DND-41 (cell line): Measurements from ENCODE around the gene PAQR4.

Experiments used
- ATAC-seq: fragments of 200-7000 bp; cut with Tn5 transposase; 3 replicates; pipeline ENCODE4 v1.9.1; 2021; ENCODE audit warnings: low read depth; ENCODE audit not compliant: insufficient read depth
- DNase-seq: peaks from one replicate; pipeline ENCODE4 v3.0.0-alpha.2; 2020
- H2AFZ ChIP-seq: 2 replicates; pipeline ENCODE4 v1.6.0; 2012; ENCODE audit warnings: low read depth, low read length
- H3K27ac ChIP-seq: 2 replicates; pipeline ENCODE4 v1.5.1; 2012; ENCODE audit warnings: low read length, inconsistent platforms
- H3K27me3 ChIP-seq: fragments of 200-600 bp; sonication (generic); 2 replicates; pipeline ENCODE4 v1.6.0; 2012; ENCODE audit warnings: low read length, mild to moderate bottlenecking, inconsistent platforms; ENCODE audit not compliant: insufficient read depth, poor library complexity
- H3K36me3 ChIP-seq: 2 replicates; pipeline ENCODE4 v1.5.1; 2012; ENCODE audit warnings: low read length, inconsistent platforms; ENCODE audit not compliant: insufficient read depth
- H3K4me1 ChIP-seq: 2 replicates; pipeline ENCODE4 v1.5.1; 2012; ENCODE audit warnings: mild to moderate bottlenecking, low read length; ENCODE audit not compliant: insufficient read depth
- H3K4me2 ChIP-seq: 2 replicates; pipeline ENCODE4 v1.6.0; 2012; ENCODE audit warnings: mild to moderate bottlenecking, moderate library complexity, low read length, inconsistent platforms; ENCODE audit not compliant: insufficient read depth
- H3K4me3 ChIP-seq, 2 experiments: fragments of 200-600 bp in 1 of 2; shearing (Covaris generic) in 1 of 2; 2 replicates each; pipeline ENCODE4 v1.5.1; 2012 to 2016; ENCODE audit warnings: inconsistent platforms in 2 of 2, low read length in 2 of 2, mild to moderate bottlenecking in 2 of 2, low read depth in 1 of 2, moderate library complexity in 1 of 2
- H3K79me2 ChIP-seq: 2 replicates; pipeline ENCODE4 v1.6.0; 2012; ENCODE audit warnings: low read length, inconsistent platforms; ENCODE audit not compliant: insufficient read depth
- H3K9ac ChIP-seq: 2 replicates; pipeline ENCODE4 v1.6.0; 2012; ENCODE audit warnings: low read depth, mild to moderate bottlenecking, inconsistent platforms, low read length, moderate library complexity
- H3K9me3 ChIP-seq: 2 replicates; pipeline ENCODE4 v1.5.1; 2012; ENCODE audit warnings: low read length, moderate library complexity, mild to moderate bottlenecking, inconsistent platforms; ENCODE audit not compliant: insufficient read depth, severe bottlenecking
- H4K20me1 ChIP-seq: 2 replicates; pipeline ENCODE4 v1.6.0; 2012; ENCODE audit warnings: low read length; ENCODE audit not compliant: insufficient read depth
- EZH2 ChIP-seq: IDR thresholded peaks from 3 replicates; pipeline ENCODE4 v1.6.1; 2012; ENCODE audit warnings: borderline replicate concordance, low read depth, mild to moderate bottlenecking, moderate library complexity, low read length, inconsistent platforms; ENCODE audit not compliant: severe bottlenecking
- TF ChIP-seq, protein P1 (sequence below): IDR thresholded peaks from 2 replicates; pipeline ENCODE4 v1.5.1; 2012; ENCODE audit warnings: borderline replicate concordance, low read length, moderate library complexity, mild to moderate bottlenecking; ENCODE audit not compliant: poor library complexity, severe bottlenecking; ENCODE audit errors: extremely low read depth

Gene PAQR4

DNA sequence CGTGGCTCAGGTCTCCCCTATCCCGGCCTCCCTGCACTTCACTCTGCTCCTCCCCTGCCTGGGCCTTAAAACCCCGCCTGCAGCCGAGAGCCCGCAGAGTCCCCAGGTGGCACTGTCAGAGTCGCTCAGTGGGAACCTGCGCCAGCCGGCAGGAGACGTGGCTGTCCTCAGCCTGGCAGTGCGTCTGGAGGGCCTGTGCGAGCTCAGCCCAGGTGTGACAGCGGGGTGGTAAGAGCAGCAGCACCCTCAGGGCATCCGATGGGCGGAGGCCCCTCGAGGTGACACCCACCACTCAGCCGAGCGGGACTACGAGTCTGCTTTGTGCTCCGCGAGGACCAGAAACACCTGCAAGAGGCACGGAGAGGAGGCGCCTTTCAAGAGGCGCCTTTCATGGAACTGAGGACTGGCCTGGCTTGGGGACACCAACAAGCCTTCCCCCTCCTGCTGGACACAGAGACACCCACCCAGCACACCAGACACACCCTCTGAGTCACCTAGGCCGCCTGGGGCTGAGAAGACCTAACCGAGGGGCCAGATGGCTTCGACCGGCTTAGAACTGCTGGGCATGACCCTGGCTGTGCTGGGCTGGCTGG, 43.8 kb downstream of the PAQR4 start, which contains the start of gene CLDN9:
Gene CLDN9 (plus strand): TSS at position 96 of the 593 bp plus-strand sequence. CDS start 440 bp downstream, at position 536.
- Histone ChIP-seq H3K4me3 (no peak within 1 kb of the TSS), H3K9me3 (no peaks in the 10 kb centered on the region), H3K4me1 (peaks cover 14% of the 10 kb centered on the region), H3K9ac (no peak within 1 kb of the TSS), H3K79me2 (no peaks in the 10 kb centered on the region), H3K36me3 (no peaks in the 10 kb centered on the region), H3K4me2 (no peak within 1 kb of the TSS), H3K27me3 (no peaks in the 10 kb centered on the region), H3K27ac (no peak within 1 kb of the TSS), H4K20me1 (no peaks in the 10 kb centered on the region; the same call in 1 of the 2 replicates), H2AFZ (no peak within 1 kb of the TSS)
- no peak for TF ChIP-seq EZH2
- TF ChIP-seq, protein P1, sequence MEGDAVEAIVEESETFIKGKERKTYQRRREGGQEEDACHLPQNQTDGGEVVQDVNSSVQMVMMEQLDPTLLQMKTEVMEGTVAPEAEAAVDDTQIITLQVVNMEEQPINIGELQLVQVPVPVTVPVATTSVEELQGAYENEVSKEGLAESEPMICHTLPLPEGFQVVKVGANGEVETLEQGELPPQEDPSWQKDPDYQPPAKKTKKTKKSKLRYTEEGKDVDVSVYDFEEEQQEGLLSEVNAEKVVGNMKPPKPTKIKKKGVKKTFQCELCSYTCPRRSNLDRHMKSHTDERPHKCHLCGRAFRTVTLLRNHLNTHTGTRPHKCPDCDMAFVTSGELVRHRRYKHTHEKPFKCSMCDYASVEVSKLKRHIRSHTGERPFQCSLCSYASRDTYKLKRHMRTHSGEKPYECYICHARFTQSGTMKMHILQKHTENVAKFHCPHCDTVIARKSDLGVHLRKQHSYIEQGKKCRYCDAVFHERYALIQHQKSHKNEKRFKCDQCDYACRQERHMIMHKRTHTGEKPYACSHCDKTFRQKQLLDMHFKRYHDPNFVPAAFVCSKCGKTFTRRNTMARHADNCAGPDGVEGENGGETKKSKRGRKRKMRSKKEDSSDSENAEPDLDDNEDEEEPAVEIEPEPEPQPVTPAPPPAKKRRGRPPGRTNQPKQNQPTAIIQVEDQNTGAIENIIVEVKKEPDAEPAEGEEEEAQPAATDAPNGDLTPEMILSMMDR = no peak
- DNase-seq (no peak), ATAC-seq (no peak)

DNA sequence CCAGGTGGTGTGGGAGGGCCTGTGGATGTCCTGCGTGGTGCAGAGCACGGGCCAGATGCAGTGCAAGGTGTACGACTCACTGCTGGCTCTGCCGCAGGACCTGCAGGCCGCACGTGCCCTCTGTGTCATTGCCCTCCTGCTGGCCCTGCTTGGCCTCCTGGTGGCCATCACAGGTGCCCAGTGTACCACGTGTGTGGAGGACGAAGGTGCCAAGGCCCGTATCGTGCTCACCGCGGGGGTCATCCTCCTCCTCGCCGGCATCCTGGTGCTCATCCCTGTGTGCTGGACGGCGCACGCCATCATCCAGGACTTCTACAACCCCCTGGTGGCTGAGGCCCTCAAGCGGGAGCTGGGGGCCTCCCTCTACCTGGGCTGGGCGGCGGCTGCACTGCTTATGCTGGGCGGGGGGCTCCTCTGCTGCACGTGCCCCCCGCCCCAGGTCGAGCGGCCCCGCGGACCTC, 44.4 kb downstream of the PAQR4 start:
- no peak overlapping the region for H3K4me2 ChIP-seq
- H3K9ac ChIP-seq = no peak overlapping the region
- ATAC-seq = no peak; the same call in 2 of the 3 replicates

DNA sequence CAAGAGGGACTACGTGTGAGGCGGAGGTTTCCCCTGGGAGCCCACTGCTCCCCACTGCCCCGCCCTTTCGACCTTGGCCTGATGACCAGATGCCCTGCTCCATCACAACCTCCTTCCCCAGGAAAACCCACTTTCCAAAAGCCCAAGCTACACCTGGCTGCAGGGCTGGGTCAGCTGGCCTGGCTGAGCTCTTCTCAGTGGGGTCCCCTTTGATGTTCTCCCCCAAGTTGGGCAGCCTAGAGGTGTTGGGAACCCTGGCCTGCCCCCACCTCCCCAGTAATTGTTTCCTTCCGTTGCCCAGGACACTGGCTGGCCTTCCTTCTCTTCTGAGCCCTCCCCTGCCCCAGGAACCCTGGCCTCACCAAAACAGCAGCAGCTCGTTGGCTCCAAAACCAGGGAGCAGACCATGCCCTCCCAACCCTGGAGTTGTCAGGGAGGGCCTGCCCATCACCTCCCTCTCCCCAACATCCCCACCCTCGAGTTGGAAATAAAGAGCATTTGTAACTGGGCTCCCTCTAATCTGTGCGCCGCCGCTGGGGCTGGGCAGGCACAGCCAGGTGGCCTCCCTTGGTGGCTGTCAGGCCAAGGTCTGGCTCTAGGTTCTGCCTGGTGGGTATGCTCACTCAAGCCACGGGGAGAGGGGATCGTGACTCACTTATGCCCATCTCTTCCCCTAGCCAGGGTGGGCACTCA, 45.0 kb downstream of the PAQR4 start:
- H3K36me3 ChIP-seq = no peaks in the 10 kb centered on the region
- no peaks in the 10 kb centered on the region; the same call in 1 of the 2 replicates for H4K20me1 ChIP-seq
- no peak overlapping the region for H3K27ac ChIP-seq
- H3K79me2 ChIP-seq = no peaks in the 10 kb centered on the region
- H2AFZ ChIP-seq = no peak overlapping the region
- H3K9me3 ChIP-seq = no peaks in the 10 kb centered on the region
- no peak for ATAC-seq
- H3K4me3 ChIP-seq = no peak overlapping the region
- no peak overlapping the region for H3K9ac ChIP-seq
- no peaks in the 10 kb centered on the region for H3K27me3 ChIP-seq
- TF ChIP-seq, protein P1 = no peak
- TF ChIP-seq EZH2 = no peak
- H3K4me1 ChIP-seq = peaks cover 2% of the 10 kb centered on the region; the same call in 1 of the 2 replicates
- H3K4me2 ChIP-seq = no peak overlapping the region
- no peak for DNase-seq

More for the DNA sequence above, 44.4 kb downstream of the PAQR4 start:
- H3K79me2 ChIP-seq = no peaks in the 10 kb centered on the region
- no peak overlapping the region for H2AFZ ChIP-seq
- H3K4me3 ChIP-seq = no peak overlapping the region
- H3K27me3 ChIP-seq = no peaks in the 10 kb centered on the region
- TF ChIP-seq EZH2 = no peak
- TF ChIP-seq, protein P1 = no peak
- no peak for DNase-seq
- H3K36me3 ChIP-seq = no peaks in the 10 kb centered on the region
- no peaks in the 10 kb centered on the region; the same call in 1 of the 2 replicates for H4K20me1 ChIP-seq
- no peaks in the 10 kb centered on the region for H3K9me3 ChIP-seq
- H3K27ac ChIP-seq = no peak overlapping the region
- H3K4me1 ChIP-seq = peaks cover 8% of the 10 kb centered on the region
